ENCODE measurements around the gene LRMDA.

The LRMDA gene

GRCh38 chr10:75682649-75683557 lies 251.5 kb downstream of the LRMDA start:
- no peak for DNase-seq

DNA sequence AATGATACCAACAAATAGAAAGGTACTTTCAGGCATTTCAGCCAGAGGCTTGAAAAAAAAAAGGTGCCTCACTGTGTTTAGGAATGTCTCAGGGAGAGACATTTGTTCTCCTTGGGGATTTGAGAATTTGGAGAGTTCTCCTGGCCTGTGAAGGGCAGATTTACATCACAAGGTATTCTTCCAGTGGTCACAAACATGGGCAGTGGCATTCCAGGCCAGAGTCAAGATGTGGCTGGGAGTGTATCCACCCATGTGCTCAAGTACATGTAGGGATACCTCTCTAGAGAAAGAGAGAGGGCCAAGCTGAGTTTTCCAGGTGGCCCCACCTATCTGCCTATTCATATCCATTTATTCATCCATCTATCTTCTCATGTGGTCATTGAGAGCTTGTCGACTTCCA lies 253.8 kb downstream of the LRMDA start:
- DNase-seq = no peak

DNA sequence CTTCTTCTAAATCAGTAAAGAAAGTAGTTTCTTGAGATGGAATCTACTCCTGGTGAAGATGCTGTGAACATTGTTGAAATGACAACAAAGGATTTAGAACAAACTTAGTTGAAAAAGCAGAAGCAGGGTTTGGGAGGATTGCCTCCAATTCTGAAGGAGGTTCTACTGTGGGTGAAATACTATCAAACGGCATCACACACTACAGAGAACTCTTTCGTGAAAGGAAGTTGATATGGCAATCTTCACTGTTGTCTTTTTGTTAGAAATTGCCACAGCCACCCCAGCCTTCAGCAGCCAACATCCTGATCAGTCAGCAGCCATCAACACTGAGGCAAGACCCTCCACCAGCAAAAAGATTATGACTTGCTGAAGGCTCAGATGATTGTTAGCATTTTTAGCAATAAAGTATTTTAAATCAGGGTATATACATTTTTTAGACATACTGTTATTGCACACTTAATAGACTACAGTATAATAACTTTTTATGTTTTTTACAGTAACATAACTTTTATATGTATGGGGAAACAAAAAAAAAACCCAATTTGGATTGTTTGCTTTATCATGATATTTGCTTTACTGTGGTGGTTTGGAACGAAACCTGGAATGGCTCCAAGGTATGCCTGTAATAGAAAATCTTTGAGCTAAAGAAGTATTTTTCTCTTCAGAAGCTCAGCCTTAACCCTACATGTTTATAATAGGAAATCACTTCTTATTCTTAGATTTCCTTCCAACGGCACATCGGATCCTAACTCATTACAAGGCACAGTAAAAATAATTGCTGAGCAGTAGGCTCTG lies 257.3 kb downstream of the LRMDA start:
- DNase-seq = no peak

DNA sequence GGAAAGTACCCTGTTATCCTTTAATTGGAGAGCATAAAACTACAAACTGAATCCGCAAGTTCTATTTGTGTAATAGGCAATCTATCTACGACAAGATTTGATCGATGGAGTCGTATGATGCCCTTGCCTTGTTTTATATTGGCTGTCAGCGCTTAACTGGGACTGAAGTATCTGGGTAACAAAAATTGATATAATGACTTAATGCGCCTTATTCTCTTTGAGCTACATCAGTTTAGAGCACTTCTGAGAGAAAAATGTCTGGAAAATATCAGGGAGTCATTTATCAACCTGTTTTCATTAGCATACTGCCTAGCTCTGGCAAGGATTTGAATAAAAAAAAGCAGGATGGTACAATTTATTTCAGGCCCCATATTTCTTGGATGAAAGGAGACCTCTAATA lies 262.1 kb downstream of the LRMDA start:
- DNase-seq = no peak

- no peak for DNase-seq
Measured at GRCh38 chr10:75694269-75694668, 262.8 kb downstream of the LRMDA start.

DNA sequence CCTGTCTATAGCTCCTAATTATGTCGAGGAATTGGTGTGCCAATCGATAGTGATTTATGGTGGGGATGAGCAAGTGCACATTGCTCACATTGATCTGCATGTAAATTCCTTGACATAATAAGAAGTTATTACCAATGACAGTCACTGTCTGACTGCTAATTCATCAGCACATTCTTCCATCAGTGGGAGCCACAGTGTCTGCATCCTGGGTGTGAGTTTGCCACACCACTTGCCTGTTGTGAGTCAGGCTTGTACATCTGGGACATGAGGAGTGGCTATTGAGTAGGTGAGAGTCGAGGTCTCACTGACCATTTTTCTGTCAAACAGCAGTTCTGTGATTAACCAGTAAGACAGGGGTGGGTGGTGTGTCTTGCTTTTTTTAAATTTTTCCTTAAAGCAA lies 263.4 kb downstream of the LRMDA start:
- DNase-seq = no peak

DNA sequence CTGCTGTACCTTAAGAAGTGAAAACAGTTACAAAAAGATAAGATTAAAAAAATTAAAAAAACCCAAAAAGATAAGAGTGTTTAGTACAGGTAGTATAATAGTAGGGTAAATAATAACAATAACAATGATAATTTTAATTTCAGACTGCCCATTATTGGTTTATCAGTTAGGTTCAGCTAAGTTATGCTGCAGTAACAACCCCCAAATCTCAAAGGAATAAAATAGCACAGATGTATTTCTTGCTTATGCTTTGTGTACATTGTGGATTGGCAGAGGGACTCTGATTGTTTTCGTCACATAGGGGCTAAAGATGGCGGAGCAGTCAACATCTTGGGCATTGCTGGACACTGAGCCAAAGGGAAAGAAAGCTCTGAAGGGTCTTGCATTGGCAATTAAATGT lies 264.6 kb downstream of the LRMDA start:
- no peak for DNase-seq

GRCh38 chr10:75696536-75696935 lies 265.1 kb downstream of the LRMDA start:
- DNase-seq = no peak

GRCh38 chr10:75703191-75703854 lies 271.9 kb downstream of the LRMDA start:
- DNase-seq = peak; percentile 91

- no peak for DNase-seq
Measured at GRCh38 chr10:75705426-75705825, 274.0 kb downstream of the LRMDA start.

- DNase-seq = no peak
Measured at GRCh38 chr10:75707080-75707840, 275.8 kb downstream of the LRMDA start.

DNA sequence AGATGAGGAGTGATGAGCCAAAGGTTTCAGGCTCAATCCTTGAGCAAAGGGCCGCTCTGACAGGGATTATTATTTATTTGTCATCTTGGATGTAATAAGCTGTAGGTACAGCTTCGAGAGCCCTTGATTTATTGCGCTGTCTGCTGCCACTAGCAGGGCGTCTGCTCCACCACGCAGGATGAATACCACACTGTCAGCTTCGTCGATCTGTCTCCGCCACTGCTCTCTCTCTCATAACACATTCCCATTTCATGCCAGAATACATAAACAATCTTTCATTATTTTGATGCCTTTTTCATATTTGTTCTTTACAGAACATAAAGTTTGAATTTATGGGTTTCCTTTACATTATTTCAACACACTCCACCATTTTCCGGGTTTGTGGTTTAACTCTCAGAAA lies 276.6 kb downstream of the LRMDA start:
- DNase-seq = peak; percentile 7

DNA sequence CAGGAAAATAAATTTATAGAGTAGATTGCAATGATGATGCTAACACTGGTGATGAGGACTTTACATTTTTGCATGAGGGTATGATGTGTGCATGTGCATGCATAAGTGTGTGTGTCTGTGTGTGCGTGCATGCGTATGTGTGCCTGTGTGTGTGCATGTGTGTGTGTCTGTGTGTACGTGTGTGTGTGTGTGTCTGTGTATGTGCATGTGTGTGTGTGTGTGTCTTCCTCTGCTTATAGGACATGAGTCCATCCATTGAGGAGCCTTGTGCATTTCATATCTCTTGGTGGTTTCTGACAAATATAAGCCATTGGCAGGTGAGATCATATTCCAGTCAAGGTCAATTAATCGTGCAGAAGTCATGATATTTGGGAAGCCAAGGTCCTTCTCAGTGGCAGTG lies 277.8 kb downstream of the LRMDA start:
- DNase-seq = no peak

DNA sequence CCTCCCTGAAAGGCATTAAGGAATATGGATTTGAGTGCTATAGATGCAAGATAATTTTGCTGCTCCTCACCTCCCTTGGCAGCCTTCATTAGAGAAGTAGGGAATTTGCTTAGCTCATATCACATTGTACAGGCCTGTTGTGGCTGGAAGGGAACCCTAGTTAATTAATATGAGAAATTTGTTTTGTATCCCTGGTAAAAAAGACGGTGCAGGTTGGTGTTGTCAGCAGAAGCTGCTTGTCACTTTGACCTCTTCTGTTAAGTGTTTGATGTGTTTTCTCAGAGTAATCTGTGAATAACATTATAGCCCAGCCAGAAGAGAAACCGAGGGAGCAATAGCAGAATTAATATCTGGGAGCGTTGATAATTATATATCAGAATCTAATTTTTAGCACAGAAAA lies 278.4 kb downstream of the LRMDA start:
- DNase-seq = no peak

GRCh38 chr10:75712242-75712880 lies 280.9 kb downstream of the LRMDA start:
- DNase-seq = peak; percentile 74

DNA sequence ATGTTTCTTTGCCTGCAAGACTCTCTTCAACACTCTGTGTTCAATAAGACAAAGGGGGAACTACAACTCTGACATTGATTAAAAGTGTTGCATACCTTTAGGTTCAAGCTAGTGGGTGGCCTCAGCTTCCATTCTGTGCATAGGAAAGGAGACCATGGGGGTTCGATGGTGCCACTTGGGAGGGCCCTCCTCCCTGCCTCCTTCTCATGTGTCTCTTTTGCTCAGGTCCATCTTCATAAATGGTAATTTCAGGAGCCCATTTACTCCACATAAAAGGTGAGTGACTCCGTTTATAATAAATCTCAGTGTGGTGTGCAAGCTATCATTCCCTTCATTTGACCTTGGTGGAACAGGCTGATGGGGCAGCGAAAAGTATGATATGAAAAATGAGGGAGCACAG lies 285.1 kb downstream of the LRMDA start:
- no peak for DNase-seq

- no peak for DNase-seq
Measured at GRCh38 chr10:75717126-75717916, 285.9 kb downstream of the LRMDA start.

GRCh38 chr10:75718991-75719390 lies 287.6 kb downstream of the LRMDA start:
- peak; percentile 80 for DNase-seq

GRCh38 chr10:75720157-75720556 lies 288.7 kb downstream of the LRMDA start:
- DNase-seq = no peak

GRCh38 chr10:75722020-75722419 lies 290.6 kb downstream of the LRMDA start:
- DNase-seq = no peak

DNA sequence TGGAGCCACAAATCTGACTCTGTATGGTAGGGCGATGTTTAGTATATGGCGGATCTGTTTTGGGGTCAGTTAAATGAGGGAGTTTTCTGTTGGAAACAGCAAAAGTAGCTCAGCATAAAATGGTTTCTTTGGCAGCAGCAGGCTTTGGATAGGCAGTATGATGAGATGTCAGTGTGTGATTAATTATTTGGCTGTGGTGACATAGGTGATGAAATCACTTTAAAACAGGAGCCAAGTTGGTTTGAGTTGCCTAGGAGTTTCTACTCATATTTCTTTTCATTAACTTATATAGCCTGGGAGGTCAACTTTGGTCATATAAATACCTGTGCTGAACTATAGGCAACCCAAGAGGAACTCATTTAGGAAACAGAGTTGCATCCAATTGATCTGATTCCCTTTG lies 291.2 kb downstream of the LRMDA start:
- no peak for DNase-seq
